Posterior cingulate gyrus (tissue), 11 donors: Measurements from ENCODE around the gene GID8.
"Not testable (repeated sequence)": the region's sequence is repeated elsewhere in the genome, so short reads cannot be mapped to it uniquely, and the experiment has no call there.

ENCODE experiments used
- DNase-seq, 10 donors: peaks; one replicate each; pipeline versions ENCODE4 v3.0.0 to v3.0.0-alpha.2; 2020 to 2021; ENCODE audit warnings: mixed read lengths in 3 of 10
- intact Hi-C: fragments of 100-400 bp; cut with DNase I; formaldehyde crosslinking; loops from one replicate; pipeline ENCODE4 v1.15.1; 2023

The GID8 gene

DNA sequence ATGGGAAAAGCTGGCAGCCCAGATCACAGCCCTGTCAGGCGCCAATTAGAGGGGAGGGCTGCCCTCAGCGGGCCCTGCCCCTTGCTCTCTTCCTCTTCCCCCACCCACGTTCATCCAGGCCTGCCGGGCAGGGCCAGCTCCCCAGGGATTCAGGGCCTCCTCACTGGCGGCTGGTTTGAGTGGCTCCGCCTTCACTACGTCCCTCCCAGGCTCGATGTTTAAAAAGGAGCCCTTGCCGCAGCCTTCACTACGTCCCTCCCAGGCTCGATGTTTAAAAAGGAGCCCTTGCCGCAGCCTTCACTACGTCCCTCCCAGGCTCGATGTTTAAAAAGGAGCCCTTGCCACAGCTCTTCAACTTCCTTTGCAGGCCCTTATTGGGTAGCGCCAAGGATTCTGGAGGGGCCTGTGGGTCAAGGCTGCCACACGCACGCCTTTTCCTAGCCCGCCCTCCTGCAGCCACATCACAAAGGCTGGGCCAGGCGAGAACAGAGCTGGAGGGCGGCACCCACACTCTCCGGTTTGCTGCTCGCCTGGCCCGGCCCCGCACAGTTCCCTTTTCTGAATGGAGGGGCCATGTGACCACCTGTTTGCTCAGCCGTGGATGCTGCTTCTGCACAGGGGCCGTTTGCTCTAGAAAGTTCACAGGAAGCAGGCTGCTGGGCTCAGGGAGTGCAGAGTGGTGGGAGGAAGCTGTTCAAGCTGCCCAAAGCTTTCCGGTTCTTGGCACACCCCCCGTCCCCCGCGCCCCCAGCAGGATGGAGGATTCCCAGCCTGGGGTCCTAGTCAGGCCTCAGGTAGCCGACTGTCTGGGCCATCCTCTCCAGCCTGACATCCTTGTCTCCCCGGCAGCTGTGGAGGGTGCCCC lies 16.1 kb downstream of the GID8 start:
- intact Hi-C loops: no loop called here
- DNase-seq: peak in 8 of 10 donors; percentile 39 to 91 (median 54)

GRCh38 chr20:62955519-62956386 lies 17.8 kb downstream of the GID8 start:
- DNase-seq: peak in 2 of 10 donors; percentile 67 to 77
- intact Hi-C loops: no loop called here

DNA sequence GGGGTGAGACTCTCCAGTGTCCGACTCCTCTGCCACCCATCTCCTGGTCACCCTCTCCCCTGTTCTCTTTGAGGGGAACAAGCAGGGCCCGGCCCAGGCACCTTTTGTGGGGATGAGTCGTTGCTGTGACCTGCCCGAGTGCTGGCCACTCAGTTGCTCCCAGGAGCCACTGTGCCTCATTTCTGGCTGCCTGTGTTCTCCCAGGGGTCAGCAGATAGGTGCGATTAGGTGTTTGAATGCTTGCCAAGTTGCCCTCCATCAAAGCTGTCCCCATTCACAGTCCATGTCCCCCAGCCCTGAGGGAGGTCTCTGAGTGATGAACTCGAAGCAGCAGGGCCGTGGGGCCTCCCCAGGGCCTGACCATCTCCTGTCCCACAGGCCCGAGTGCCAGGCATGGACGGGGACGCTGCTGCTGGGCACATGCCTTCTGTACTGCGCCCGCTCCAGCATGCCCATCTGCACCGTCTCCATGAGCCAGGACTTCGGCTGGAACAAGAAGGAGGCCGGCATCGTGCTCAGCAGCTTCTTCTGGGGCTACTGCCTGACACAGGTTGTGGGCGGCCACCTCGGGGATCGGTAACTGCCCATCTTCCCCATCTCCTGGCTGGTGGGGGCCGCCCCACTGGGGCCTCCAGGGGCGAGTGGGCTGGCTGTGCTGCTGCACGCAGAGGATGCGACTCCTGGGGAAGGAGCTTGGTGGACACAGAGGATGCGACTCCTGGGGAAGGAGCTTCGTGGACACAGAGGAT lies 18.6 kb downstream of the GID8 start:
- intact Hi-C loops: no loop called here
- DNase-seq: peak in 3 of 10 donors; percentile 65 to 81 (median 71)

GRCh38 chr20:62957136-62958117 lies 19.5 kb downstream of the GID8 start:
- DNase-seq: peak in 2 of 10 donors; percentile 39 to 82
- intact Hi-C loops: no loop called here

DNA sequence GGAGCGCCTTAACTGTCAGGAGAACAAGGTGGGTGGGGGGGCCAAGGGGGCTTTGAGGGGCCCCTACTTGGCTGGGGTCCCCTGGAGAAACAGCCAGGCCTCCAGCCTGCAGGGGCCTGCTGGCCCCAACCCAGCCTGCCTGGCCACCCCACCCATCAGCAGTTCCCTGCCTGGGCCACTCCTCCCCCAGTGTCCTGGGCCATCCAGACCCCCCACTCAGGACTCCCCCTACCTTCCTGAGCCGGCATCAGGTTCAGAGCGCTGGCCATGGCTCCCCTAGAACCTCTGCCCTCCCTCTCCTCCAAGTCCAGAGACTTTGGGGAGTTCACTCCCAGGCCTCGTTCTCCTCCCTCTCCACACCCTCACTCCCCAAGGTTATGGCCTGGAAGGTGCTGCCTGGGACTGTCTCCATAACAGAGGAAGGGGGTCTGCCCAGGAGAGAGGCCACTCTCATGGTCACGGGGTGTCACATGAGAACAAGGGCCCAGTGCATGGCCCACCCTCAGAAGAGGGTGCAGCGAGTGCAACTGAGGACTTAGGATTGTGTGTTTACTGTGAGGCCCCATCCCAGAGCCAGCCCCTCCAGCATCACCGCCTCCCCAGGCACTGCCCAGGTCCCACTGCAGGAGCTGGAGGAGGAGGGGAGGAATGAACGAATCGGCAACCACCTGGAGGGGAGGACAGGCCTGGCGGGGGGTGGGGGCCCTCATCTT lies 20.6 kb downstream of the GID8 start:
- intact Hi-C loops: no loop called here
- peak in 2 of 10 donors; percentile 21 to 55 for DNase-seq

DNA sequence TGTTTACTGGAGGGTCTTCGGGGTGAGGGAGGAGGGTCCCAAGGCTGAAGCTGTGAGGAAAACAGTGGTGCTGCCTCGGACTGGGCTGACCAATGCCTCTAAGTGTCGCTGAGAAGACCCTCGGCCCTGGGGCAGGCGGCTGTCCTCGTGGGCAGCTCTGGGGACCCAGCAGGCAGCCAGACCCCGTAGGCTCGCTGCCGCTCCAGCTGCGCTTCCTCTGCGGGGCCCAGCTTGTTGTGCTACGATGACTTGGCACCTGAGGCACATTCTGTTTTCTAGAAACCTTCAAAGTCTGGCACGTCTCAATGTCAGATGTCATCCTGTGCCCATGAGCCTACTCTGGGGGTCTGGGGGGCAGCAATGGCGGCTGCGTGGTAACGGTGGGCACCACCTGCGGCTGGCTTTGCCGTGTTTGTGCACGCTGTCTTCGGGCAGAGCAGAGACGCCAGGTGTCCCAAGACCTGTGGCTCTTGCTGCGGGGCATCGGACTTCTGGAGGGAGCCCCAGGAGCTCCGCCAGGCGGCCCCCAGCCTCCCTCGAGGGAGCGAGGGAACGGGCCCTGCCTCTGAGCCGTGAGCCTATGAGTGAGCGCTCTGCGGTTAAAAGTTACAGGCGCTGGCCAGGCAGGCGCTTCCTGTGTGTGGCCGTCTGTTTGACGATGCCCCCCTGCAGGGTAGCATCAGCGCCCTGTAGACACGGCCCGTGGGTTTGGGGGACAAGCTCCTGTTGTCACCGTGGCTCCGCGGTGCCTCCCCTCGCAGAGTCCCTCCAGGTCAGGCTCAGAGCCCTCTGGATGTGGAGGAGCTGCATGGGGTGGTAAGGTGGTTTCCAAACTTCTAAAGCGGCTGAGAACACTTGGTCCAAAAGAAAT lies 21.4 kb downstream of the GID8 start:
- intact Hi-C loops: no loop called here
- DNase-seq: peak in 3 of 10 donors; percentile 57 to 84 (median 59)

GRCh38 chr20:62959998-62960436 lies 22.1 kb downstream of the GID8 start:
- intact Hi-C loops: no loop called here
- DNase-seq: peak in 2 of 10 donors; percentile 35 to 55

GRCh38 chr20:62960446-62961309 lies 22.7 kb downstream of the GID8 start:
- DNase-seq: peak in 1 of 10 donors; percentile 63
- intact Hi-C loops: not testable (repeated sequence)

- DNase-seq: no peak
- intact Hi-C loops: no loop called here
These were observed 23.4 kb downstream of the GID8 start for GRCh38 chr20:62961310-62961783.

GRCh38 chr20:62961799-62962198 lies 23.9 kb downstream of the GID8 start:
- no peak for DNase-seq
- intact Hi-C loops: no loop called here

- peak in 1 of 10 donors; percentile 80 for DNase-seq
- intact Hi-C loops: no loop called here
These were observed 24.4 kb downstream of the GID8 start for GRCh38 chr20:62962221-62962879.

GRCh38 chr20:62962891-62963613 lies 25.1 kb downstream of the GID8 start:
- DNase-seq: peak in 1 of 10 donors; percentile 77
- intact Hi-C loops: no loop called here

DNA sequence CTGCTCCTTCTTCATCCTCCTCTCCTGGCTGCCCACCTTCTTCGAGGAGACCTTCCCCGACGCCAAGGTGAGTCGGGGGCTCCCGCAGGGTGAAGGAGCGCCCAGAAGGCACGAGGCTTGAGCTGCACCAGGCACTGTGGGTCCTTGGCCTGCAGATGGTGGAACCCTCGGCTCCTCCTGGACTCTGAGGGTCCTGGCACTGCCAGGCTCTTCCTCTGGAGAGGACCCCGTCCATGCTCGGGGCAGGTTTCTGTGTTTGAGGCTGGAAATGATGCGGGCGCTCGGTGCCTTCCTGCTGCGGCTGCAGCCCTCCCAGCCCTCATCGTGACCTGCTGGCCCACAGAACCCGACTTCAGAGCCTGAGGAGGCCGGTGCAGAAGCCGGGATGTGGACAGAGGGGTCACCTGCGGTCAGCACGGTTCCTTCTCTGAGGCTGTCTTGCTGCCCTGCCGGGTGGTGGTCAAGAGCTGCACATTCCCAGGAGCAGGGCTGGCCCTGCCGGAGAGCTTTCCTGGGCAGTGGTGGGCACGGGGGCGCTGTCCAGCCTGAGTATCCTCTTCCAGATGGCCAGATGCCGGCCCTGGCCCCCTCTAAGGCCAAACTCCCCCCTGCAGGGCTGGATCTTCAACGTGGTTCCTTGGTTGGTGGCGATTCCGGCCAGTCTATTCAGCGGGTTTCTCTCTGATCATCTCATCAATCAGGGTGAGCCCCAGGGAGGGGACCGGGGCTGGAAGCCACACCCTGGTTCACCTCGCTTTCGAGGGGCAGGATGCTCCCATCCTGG lies 25.9 kb downstream of the GID8 start:
- peak in 2 of 10 donors; percentile 10 to 63 for DNase-seq
- intact Hi-C loops: no loop called here

- intact Hi-C loops: no loop called here
- DNase-seq: peak in 7 of 10 donors; percentile 37 to 93 (median 57)
These were observed 26.8 kb downstream of the GID8 start for GRCh38 chr20:62964700-62965099.
